HEK293T (cell line): ENCODE measurements around the gene GSTM2.

Source experiments
- CTCF ChIA-PET: fragments of 350-600 bp; formaldehyde crosslinking; extraction: SDS; loops from one replicate; lab custom pipeline; 2021; ENCODE audit warnings: antibody characterized with exemption, inconsistent platforms; lab: Yijun Ruan, JAX
- POLR2A ChIA-PET: fragments of 350-600 bp; formaldehyde crosslinking; extraction: SDS; loops from one replicate; lab custom pipeline; 2020; ENCODE audit warnings: antibody characterized with exemption, inconsistent platforms; lab: Yijun Ruan, JAX
- DNase-seq: peaks from one replicate; pipeline ENCODE4 v3.0.0; 2012; ENCODE audit warnings: mixed read lengths; ENCODE audit errors: extremely low spot score
- ARNT ChIP-seq: fragments of 450-650 bp; IDR thresholded peaks from 2 replicates; pipeline ENCODE4 v1.6.1; 2017; ENCODE audit warnings: mild to moderate bottlenecking
- BHLHE40 ChIP-seq: fragments of 450-650 bp; IDR thresholded peaks from 2 replicates; pipeline ENCODE4 v1.6.1; 2016; ENCODE audit warnings: mild to moderate bottlenecking, moderate library complexity, borderline replicate concordance
- CTBP1 ChIP-seq: fragments of 450-650 bp; IDR thresholded peaks from 2 replicates; pipeline ENCODE4 v1.6.1; 2016; ENCODE audit warnings: borderline replicate concordance
- ELF4 ChIP-seq: fragments of 450-650 bp; IDR thresholded peaks from 2 replicates; pipeline ENCODE4 v1.6.1; 2017; ENCODE audit warnings: antibody characterized with exemption
- FOXA1 ChIP-seq: fragments of 450-650 bp; IDR thresholded peaks from 2 replicates; pipeline ENCODE4 v1.6.1; 2016; ENCODE audit warnings: mild to moderate bottlenecking
- FOXK2 ChIP-seq: fragments of 450-650 bp; IDR thresholded peaks from 2 replicates; pipeline ENCODE4 v1.6.1; 2016; ENCODE audit warnings: mild to moderate bottlenecking
- FOXM1 ChIP-seq: fragments of 450-650 bp; IDR thresholded peaks from 2 replicates; pipeline ENCODE4 v1.6.1; 2017; ENCODE audit warnings: mild to moderate bottlenecking, borderline replicate concordance
- HDGF ChIP-seq: fragments of 450-650 bp; IDR thresholded peaks from 2 replicates; pipeline ENCODE4 v1.6.1; 2017; ENCODE audit warnings: antibody characterized with exemption, borderline replicate concordance
- L3MBTL2 ChIP-seq: fragments of 450-650 bp; conservative IDR thresholded peaks from 2 replicates; pipeline ENCODE4 v1.6.1; 2016; ENCODE audit warnings: mild to moderate bottlenecking
- LEF1 ChIP-seq: fragments of 450-650 bp; IDR thresholded peaks from 2 replicates; pipeline ENCODE4 v1.6.1; 2017; ENCODE audit warnings: mild to moderate bottlenecking, borderline replicate concordance
- NFRKB ChIP-seq: fragments of 450-650 bp; IDR thresholded peaks from 2 replicates; pipeline ENCODE4 v1.6.1; 2016; ENCODE audit warnings: mild to moderate bottlenecking, moderate library complexity
- PKNOX1 ChIP-seq: fragments of 450-650 bp; IDR thresholded peaks from 2 replicates; pipeline ENCODE4 v1.6.1; 2016
- SP1 ChIP-seq: fragments of 450-650 bp; IDR thresholded peaks from 2 replicates; pipeline ENCODE4 v1.6.1; 2017
- SUZ12 ChIP-seq: fragments of 450-650 bp; IDR thresholded peaks from 2 replicates; pipeline ENCODE4 v1.6.1; 2016; ENCODE audit warnings: mild to moderate bottlenecking
- TARDBP ChIP-seq: fragments of 450-650 bp; IDR thresholded peaks from 2 replicates; pipeline ENCODE4 v1.6.1; 2016
- ZNF384 ChIP-seq: fragments of 450-650 bp; IDR thresholded peaks from 2 replicates; pipeline ENCODE4 v1.6.1; 2016

The GSTM2 gene

GRCh38 chr1:109639063-109639840 lies 28.6 kb upstream of the GSTM2 start:
- no peak for DNase-seq
- CTCF ChIA-PET: interaction anchor here (0.6 to 6.9 kb wide), 22 partner anchors 10 to 789 kb away, joined by 3 to 118 read pairs (median 6); partner anchors contain the start of genes AHCYL1, GNAI3, GPR61 and GSTM2
- no peak for TF ChIP-seq FOXK2
- no peak for TF ChIP-seq NFRKB
- TF ChIP-seq SP1: no peak
- TF ChIP-seq L3MBTL2: no peak
- TF ChIP-seq CTBP1: no peak
- TF ChIP-seq FOXA1: no peak
- TF ChIP-seq ELF4: no peak
- TF ChIP-seq ZNF384: no peak
- no peak for TF ChIP-seq HDGF
- TF ChIP-seq LEF1: no peak
- no peak for TF ChIP-seq SUZ12
- no peak for TF ChIP-seq FOXM1
- no peak for TF ChIP-seq TARDBP
- no peak for TF ChIP-seq ARNT
- no peak for TF ChIP-seq PKNOX1
- TF ChIP-seq BHLHE40: no peak
- POLR2A ChIA-PET: interaction anchor here (0.7 to 6.6 kb wide), 5 partner anchors 19 to 135 kb away, joined by 3 to 79 read pairs (median 5); partner anchors contain the start of genes GNAI3 and GSTM2

GRCh38 chr1:109639841-109640184 lies 28.0 kb upstream of the GSTM2 start:
- DNase-seq: no peak
- TF ChIP-seq PKNOX1 (peak; percentile 56; the same call in 1 of the 2 replicates), ELF4 (no peak)
- ChIA-PET POLR2A (interaction anchor here (0.7 to 6.6 kb wide), 6 partner anchors 19 to 134 kb away, joined by 3 to 79 read pairs (median 5); partner anchors contain the start of genes GNAI3 and GSTM2), CTCF (interaction anchor here (0.5 to 6.9 kb wide), 35 partner anchors 10 to 788 kb away, joined by 3 to 118 read pairs (median 5); partner anchors contain the start of genes AHCYL1, GNAI3, GPR61 and GSTM2)

- DNase-seq: peak; percentile 85
- TF ChIP-seq PKNOX1 (no peak), LEF1 (no peak), BHLHE40 (no peak), CTBP1 (no peak), HDGF (0 out of 2 replicates have a peak, but pooled peaks have one; percentile 28), SP1 (no peak)
- POLR2A ChIA-PET: interaction anchor here (0.7 to 6.6 kb wide), 6 partner anchors 20 to 134 kb away, joined by 3 to 79 read pairs (median 5); partner anchors contain the start of genes GNAI3 and GSTM2
- CTCF ChIA-PET: interaction anchor here (0.5 to 6.9 kb wide), 38 partner anchors 10 to 725 kb away, joined by 3 to 118 read pairs (median 4); partner anchors contain the start of genes AHCYL1, GNAI3, GPR61 and GSTM2
Observed at GRCh38 chr1:109640285-109640865, 27.5 kb upstream of the GSTM2 start.

GRCh38 chr1:109641078-109641740 lies 26.6 kb upstream of the GSTM2 start:
- POLR2A ChIA-PET: interaction anchor here (1.2 to 6.6 kb wide), 3 partner anchors 92 to 97 kb away, joined by 3 to 79 read pairs (median 15); partner anchors contain the start of gene GNAI3
- CTCF ChIA-PET: interaction anchor here (0.6 to 6.9 kb wide), 18 partner anchors 10 to 1700 kb away, joined by 3 to 118 read pairs (median 8); partner anchors contain the start of genes AHCYL1, GNAI3 and GSTM2
- no peak for TF ChIP-seq SUZ12
- TF ChIP-seq SP1: no peak
- no peak for TF ChIP-seq FOXK2
- TF ChIP-seq PKNOX1: no peak
- no peak for TF ChIP-seq CTBP1
- no peak for TF ChIP-seq ARNT
- TF ChIP-seq NFRKB: no peak
- TF ChIP-seq L3MBTL2: no peak
- TF ChIP-seq HDGF: no peak
- TF ChIP-seq TARDBP: no peak
- DNase-seq: no peak

GRCh38 chr1:109641861-109642260 lies 26.0 kb upstream of the GSTM2 start:
- CTCF ChIA-PET: interaction anchor here (0.7 to 6.9 kb wide), 5 partner anchors 9 to 1700 kb away, joined by 3 to 118 read pairs (median 42); partner anchors contain the start of gene GNAI3
- DNase-seq: no peak
- TF ChIP-seq HDGF (no peak), LEF1 (no peak), ARNT (no peak), TARDBP (no peak), FOXA1 (no peak), ZNF384 (no peak), FOXM1 (no peak), SP1 (no peak), SUZ12 (no peak), ELF4 (no peak), CTBP1 (no peak), L3MBTL2 (no peak), NFRKB (no peak), PKNOX1 (no peak), FOXK2 (no peak), BHLHE40 (no peak)
- POLR2A ChIA-PET: interaction anchor here (6.6 kb wide), 1 partner anchor 93 kb away, joined by 79 read pairs; the partner anchor contains the start of gene GNAI3
